Germinal center (tissue), 1 donor: ENCODE data around the gene CFD.
"Not testable (repeated sequence)": the region's sequence is repeated elsewhere in the genome, so short reads cannot be mapped to it uniquely, and the experiment has no call there.

Experiments used
- DNase-seq: peaks from one replicate; pipeline ENCODE4 v3.0.0; 2012; ENCODE audit warnings: mixed read lengths, low spot score

The CFD gene

GRCh38 chr19:888581-889385 is 29.3 kb downstream of the CFD start:
- no peak for DNase-seq

GRCh38 chr19:889662-890295 is 30.3 kb downstream of the CFD start:
- no peak for DNase-seq

GRCh38 chr19:890831-891230 is 31.4 kb downstream of the CFD start:
- no peak for DNase-seq

- not testable (repeated sequence) for DNase-seq
Measured at GRCh38 chr19:891421-892200, 32.1 kb downstream of the CFD start.

GRCh38 chr19:892243-892893 is 32.9 kb downstream of the CFD start:
- DNase-seq: peak; percentile 59

- DNase-seq: peak; percentile 95
Measured at GRCh38 chr19:892894-893689, 33.6 kb downstream of the CFD start, which contains the start of the genes MED16 and RNU6-9. Gene MED16 (minus strand): TSS chr19:893187. CDS start chr19:891131, 2,056 bp downstream. Gene RNU6-9 (plus strand): TSS chr19:893484.

- DNase-seq: no peak
Measured at GRCh38 chr19:896434-896833, 37.0 kb downstream of the CFD start.

GRCh38 chr19:896999-897398 is 37.5 kb downstream of the CFD start:
- DNase-seq: no peak

- DNase-seq: no peak
Measured at GRCh38 chr19:897442-898039, 38.1 kb downstream of the CFD start.

- peak; percentile 58 for DNase-seq
Measured at GRCh38 chr19:898663-899062, 39.2 kb downstream of the CFD start.

- DNase-seq: no peak
Measured at GRCh38 chr19:899336-900042, 40.0 kb downstream of the CFD start.

- DNase-seq: no peak
Measured at GRCh38 chr19:900043-900301, 40.5 kb downstream of the CFD start.

- peak; percentile 47 for DNase-seq
Measured at GRCh38 chr19:900302-901111, 41.0 kb downstream of the CFD start.

- DNase-seq: no peak
Measured at GRCh38 chr19:901216-902092, 42.0 kb downstream of the CFD start.

GRCh38 chr19:902093-902370 is 42.6 kb downstream of the CFD start:
- no peak for DNase-seq

GRCh38 chr19:902446-903226 is 43.2 kb downstream of the CFD start:
- no peak for DNase-seq

GRCh38 chr19:903266-903797 is 43.9 kb downstream of the CFD start:
- no peak for DNase-seq

- no peak for DNase-seq
Measured at GRCh38 chr19:904545-904944, 45.1 kb downstream of the CFD start.
